SU-DHL-6 (cell line): ENCODE data around the gene MIA2.

Experiments used
- EZH2phosphoT487 ChIP-seq: fragments of 200-600 bp; sonication (generic), shearing (Covaris generic); conservative IDR thresholded peaks from 2 replicates; pipeline ENCODE4 v1.6.1; 2018; ENCODE audit warnings: mild to moderate bottlenecking, antibody characterized with exemption, low read length, moderate library complexity, mixed read lengths
- TF ChIP-seq, protein P1 (sequence below): fragments of 200-600 bp; sonication (generic); IDR thresholded peaks from one replicate; pipeline ENCODE4 v1.5.1; 2017; ENCODE audit warnings: antibody characterized with exemption, mild to moderate bottlenecking, low read length, moderate library complexity; ENCODE audit not compliant: insufficient read depth, poor library complexity, severe bottlenecking

DNA sequence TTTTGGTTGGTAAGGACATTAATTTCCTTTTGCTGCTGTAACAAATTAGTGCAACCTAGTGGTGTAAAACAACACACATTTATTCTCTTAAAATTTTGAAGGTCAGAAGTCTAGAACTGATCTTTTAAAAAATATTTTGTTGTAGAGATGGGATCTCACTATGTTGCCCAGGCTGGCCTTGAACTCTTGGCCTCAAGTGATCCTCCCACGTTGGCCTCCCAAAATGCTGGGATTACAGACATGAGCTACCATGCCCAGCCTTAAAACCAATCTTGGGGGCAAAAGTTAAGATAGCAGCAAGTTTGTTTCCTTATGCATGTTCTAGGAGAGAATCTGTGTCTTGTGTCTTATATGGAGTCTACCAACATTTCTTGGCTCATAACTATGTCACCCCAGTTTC is 55.8 kb downstream of the MIA2 start:
- TF ChIP-seq, protein P1, sequence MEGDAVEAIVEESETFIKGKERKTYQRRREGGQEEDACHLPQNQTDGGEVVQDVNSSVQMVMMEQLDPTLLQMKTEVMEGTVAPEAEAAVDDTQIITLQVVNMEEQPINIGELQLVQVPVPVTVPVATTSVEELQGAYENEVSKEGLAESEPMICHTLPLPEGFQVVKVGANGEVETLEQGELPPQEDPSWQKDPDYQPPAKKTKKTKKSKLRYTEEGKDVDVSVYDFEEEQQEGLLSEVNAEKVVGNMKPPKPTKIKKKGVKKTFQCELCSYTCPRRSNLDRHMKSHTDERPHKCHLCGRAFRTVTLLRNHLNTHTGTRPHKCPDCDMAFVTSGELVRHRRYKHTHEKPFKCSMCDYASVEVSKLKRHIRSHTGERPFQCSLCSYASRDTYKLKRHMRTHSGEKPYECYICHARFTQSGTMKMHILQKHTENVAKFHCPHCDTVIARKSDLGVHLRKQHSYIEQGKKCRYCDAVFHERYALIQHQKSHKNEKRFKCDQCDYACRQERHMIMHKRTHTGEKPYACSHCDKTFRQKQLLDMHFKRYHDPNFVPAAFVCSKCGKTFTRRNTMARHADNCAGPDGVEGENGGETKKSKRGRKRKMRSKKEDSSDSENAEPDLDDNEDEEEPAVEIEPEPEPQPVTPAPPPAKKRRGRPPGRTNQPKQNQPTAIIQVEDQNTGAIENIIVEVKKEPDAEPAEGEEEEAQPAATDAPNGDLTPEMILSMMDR, result no peak
- no peak for TF ChIP-seq EZH2phosphoT487
